ENCODE results near the gene RNPEPL1. TPM values are rescaled to one million over a fixed set of nuclear protein-coding genes. Genes with fewer than 3 reads are reported as not detected.

Gene RNPEPL1
- total and polyA plus RNA-seq, 2 experiments from 2014 or later: 49.0 to 61.2 TPM

GRCh38 chr2:240573071-240573515 lies 4.8 kb downstream of the RNPEPL1 start:
- Histone ChIP-seq H3K27ac (no peak overlapping the region), H3K4me3 (no peak overlapping the region), H3K4me1 (ENCODE audit: low read depth) (peaks cover 3% of the 10 kb centered on the region), H3K27me3 (no peaks in the 10 kb centered on the region), H3K9me3 (ENCODE audit: low read depth) (no peaks in the 10 kb centered on the region), H3K36me3 (peaks cover 3% of the 10 kb centered on the region)
- no peak for DNase-seq (ENCODE audit: low read depth in 1 of 2, low spot score in 1 of 2)
- TF ChIP-seq CTCF (IDR thresholded peaks at IDR 0.05; ENCODE audit: low read depth, low read length): no peak

- Histone ChIP-seq H3K4me1 (ENCODE audit: low read depth) (peaks cover 3% of the 10 kb centered on the region), H3K9me3 (ENCODE audit: low read depth) (no peaks in the 10 kb centered on the region), H3K27ac (no peak overlapping the region), H3K27me3 (no peaks in the 10 kb centered on the region), H3K36me3 (peaks cover 3% of the 10 kb centered on the region), H3K4me3 (no peak overlapping the region)
- TF ChIP-seq CTCF (IDR thresholded peaks at IDR 0.05; ENCODE audit: low read depth, low read length): no peak
- no peak for DNase-seq (ENCODE audit: low read depth in 1 of 2, low spot score in 1 of 2)
Observed at GRCh38 chr2:240573516-240574385, 5.5 kb downstream of the RNPEPL1 start.

- H3K9me3 ChIP-seq (ENCODE audit: low read depth): no peaks in the 10 kb centered on the region
- H3K27me3 ChIP-seq: no peaks in the 10 kb centered on the region
- no peak for TF ChIP-seq CTCF (IDR thresholded peaks at IDR 0.05; ENCODE audit: low read depth, low read length)
- no peaks in the 10 kb centered on the region for H3K4me1 ChIP-seq (ENCODE audit: low read depth)
- H3K27ac ChIP-seq: no peak overlapping the region
- DNase-seq (ENCODE audit: low read depth in 1 of 2, low spot score in 1 of 2): no peak
- no peak overlapping the region for H3K4me3 ChIP-seq
- H3K36me3 ChIP-seq: peaks cover 3% of the 10 kb centered on the region
Observed at GRCh38 chr2:240574386-240575100, 6.3 kb downstream of the RNPEPL1 start.

- no peak overlapping the region for H3K27ac ChIP-seq
- H3K9me3 ChIP-seq (ENCODE audit: low read depth): no peaks in the 10 kb centered on the region
- H3K4me1 ChIP-seq (ENCODE audit: low read depth): no peaks in the 10 kb centered on the region
- no peak for TF ChIP-seq CTCF (IDR thresholded peaks at IDR 0.05; ENCODE audit: low read depth, low read length)
- H3K4me3 ChIP-seq: no peak overlapping the region
- DNase-seq (ENCODE audit: low read depth in 1 of 2, low spot score in 1 of 2): no peak
- peaks cover 3% of the 10 kb centered on the region for H3K36me3 ChIP-seq
- H3K27me3 ChIP-seq: no peaks in the 10 kb centered on the region
Observed at GRCh38 chr2:240575101-240575965, 7.0 kb downstream of the RNPEPL1 start.

- H3K4me3 ChIP-seq: no peak overlapping the region
- H3K9me3 ChIP-seq (ENCODE audit: low read depth): no peaks in the 10 kb centered on the region
- H3K27ac ChIP-seq: no peak overlapping the region
- H3K36me3 ChIP-seq: peaks cover 3% of the 10 kb centered on the region
- TF ChIP-seq CTCF (IDR thresholded peaks at IDR 0.05; ENCODE audit: low read depth, low read length): no peak
- no peaks in the 10 kb centered on the region for H3K27me3 ChIP-seq
- DNase-seq (ENCODE audit: low read depth in 1 of 2, low spot score in 1 of 2): no peak
- no peaks in the 10 kb centered on the region for H3K4me1 ChIP-seq (ENCODE audit: low read depth)
Observed at GRCh38 chr2:240576036-240576435, 7.8 kb downstream of the RNPEPL1 start.

Measured in cardiac muscle cell (in vitro differentiated cells and primary cell).